ENCODE measurements around the gene ERBB2.
A peak's percentile ranks its signal among the peaks of the same experiment; 100 is the strongest.

The ERBB2 gene

DNA sequence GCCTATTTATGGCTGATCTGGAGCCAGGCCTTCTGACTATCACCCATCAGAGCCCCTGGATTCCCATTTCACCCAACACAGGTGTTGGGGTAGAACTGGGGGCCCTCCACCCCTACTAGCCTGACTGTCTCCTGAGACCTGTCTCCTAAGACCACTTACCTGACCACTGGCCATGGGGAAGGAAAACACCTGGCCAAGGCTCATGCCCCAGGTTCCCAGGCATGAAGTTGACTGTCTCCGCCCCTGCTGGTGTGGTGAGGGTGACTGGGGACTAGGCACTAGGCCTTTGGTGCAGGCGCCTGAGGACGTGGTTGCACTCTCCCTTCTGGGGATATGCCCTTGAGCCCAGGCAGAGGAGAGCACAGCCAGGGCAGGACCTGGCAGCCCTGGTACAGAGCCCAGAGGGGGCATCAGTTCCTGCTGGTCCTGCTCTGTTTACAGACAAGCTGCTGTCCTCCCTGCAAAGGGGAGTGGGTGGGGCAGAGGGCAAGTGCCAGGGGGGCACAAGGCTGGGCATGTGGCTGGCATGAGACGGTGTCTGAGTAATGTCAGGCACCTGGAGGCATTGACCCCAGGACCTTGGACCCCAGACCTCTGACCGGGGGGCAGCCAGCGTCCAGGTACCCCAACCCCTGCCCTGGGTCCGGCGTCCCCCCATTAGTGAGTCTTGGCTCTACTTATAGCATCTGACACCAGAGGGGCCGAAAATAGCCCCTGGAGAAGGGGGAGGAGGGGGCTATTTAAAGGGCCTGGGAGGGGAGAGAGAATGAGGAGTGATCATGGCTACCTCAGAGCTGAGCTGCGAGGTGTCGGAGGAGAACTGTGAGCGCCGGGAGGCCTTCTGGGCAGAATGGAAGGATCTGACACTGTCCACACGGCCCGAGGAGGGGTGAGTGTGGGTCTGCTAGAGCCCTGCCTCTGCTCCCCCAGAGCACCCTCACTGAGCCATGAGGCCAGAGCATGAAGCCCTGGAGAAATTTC is 35.0 kb upstream of the ERBB2 start, which contains the start of gene TCAP:
TCAP (plus strand) TSS at position 769 of the 981 bp plus-strand sequence; CDS start at position 780, 11 bp downstream.
- FAIRE-seq = no peak
- no peak for DNase-seq (ENCODE audit: insufficient read length, low spot score)

GRCh38 chr17:39665642-39666224 is 34.1 kb upstream of the ERBB2 start:
- FAIRE-seq = peak; percentile 88
- no peak for DNase-seq (ENCODE audit: insufficient read length, low spot score)

GRCh38 chr17:39666231-39666600 is 33.6 kb upstream of the ERBB2 start:
- DNase-seq (ENCODE audit: insufficient read length, low spot score) = no peak
- FAIRE-seq = peak; percentile 66

DNA sequence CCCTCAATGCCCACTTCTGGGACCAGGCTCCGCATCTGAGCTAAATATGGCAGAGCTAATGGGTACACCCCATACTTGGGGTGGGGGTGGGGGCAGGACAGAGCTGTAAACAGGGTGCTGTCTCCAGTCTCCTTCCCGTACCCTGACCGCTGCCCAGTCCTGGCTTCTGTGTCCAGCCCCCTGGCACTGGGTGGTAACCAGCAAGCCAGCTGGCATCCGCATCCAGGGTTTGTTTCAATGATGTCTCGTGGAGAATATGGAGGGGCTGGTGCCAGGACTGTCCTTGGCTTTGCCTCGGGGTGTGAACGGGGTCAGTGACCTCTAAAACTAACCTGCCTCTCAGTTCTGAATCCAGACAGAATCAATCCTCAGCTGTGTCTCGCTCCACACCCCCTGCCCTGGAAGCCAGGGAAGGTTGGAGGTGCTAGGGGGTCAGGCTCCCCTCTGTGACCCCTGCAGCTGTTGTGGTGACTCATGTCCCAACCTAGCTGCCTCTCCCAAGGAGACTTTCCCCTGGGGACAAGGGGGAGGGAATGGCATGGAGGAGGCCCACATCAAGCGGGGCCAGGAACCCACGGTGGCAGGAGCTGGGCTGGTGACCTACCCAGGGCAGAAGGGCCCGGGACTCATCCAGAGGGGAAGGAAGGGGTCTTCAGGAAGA is 33.1 kb upstream of the ERBB2 start:
- DNase-seq (ENCODE audit: insufficient read length, low spot score) (no peak), FAIRE-seq (peak; percentile 60)

DNA sequence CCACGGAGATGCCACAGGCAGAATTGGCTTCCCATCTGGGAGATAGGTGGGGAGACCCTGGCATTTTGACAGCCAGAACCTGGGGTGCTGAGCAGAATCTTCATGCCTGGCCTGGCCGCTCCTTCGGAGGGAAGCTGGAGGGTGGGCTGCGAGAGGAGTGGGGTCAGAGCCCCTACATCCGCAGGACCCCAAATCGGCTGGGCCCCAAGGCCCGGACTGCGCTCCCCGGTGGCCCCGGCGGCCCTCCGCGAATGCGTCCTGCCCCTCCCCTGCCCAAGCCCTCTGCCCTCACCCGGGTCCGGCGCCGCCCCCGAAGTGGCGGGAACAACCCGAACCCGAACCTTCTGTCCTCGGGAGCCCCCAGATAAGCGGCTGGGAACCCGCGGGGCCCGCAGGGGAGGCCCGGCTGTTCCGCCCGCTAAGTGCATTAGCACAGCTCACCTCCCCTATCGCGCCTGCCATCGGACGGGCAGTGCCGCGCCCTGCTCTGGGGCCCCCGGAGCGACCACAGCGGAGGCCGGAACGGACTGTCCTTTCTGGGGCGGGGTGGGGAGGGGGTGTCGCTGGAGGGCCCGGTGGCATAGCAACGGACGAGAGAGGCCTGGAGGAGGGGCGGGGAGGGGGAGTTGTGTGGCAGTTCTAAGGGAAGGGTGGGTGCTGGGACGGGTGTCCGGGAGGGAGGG is 32.5 kb upstream of the ERBB2 start:
- DNase-seq (ENCODE audit: insufficient read length, low spot score) = no peak
- no peak for FAIRE-seq

DNA sequence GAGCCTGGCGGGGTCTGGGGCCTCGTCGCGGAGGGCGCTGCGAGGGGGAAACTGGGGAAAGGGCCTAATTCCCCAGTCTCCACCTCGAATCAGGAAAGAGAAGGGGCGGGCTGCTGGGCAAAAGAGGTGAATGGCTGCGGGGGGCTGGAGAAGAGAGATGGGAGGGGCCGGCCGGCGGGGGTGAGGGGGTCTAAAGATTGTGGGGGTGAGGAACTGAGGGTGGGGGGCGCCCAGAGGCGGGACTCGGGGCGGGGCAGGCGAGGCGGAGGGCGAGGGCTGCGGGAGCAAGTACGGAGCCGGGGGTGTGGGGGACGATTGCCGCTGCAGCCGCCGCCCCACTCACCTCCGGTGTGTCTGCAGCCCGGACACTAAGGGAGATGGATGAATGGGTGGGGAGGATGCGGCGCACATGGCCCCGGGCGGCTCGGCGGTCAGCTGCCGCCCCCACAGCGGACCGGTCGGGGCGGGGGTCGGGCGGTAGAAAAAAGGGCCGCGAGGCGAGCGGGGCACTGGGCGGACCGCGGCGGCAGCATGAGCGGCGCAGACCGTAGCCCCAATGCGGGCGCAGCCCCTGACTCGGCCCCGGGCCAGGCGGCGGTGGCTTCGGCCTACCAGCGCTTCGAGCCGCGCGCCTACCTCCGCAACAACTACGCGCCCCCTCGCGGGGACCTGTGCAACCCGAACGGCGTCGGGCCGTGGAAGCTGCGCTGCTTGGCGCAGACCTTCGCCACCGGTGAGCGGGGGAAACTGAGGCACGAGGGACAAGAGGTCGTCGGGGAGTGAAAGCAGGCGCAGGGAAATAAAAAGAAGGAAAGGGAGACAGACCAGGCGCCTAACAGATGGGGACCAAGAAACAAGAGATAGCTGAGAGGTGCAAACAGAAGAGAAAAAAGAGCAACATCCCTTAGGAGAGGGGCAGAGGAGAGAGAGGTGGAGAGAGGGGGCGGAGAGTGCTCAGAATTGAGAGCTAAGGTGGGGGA is 31.6 kb upstream of the ERBB2 start, which contains the start of gene PNMT:
PNMT (plus strand) TSS at position 509 of the 980 bp plus-strand sequence; CDS start at position 532, 23 bp downstream.
- peak; percentile 68 for FAIRE-seq
- DNase-seq (ENCODE audit: insufficient read length, low spot score) = no peak

- FAIRE-seq (no peak), DNase-seq (ENCODE audit: insufficient read length, low spot score) (no peak)
These were observed 29.7 kb upstream of the ERBB2 start for GRCh38 chr17:39669897-39670735.

GRCh38 chr17:39670746-39671145 is 29.1 kb upstream of the ERBB2 start:
- FAIRE-seq = no peak
- no peak for DNase-seq (ENCODE audit: insufficient read length, low spot score)

DNA sequence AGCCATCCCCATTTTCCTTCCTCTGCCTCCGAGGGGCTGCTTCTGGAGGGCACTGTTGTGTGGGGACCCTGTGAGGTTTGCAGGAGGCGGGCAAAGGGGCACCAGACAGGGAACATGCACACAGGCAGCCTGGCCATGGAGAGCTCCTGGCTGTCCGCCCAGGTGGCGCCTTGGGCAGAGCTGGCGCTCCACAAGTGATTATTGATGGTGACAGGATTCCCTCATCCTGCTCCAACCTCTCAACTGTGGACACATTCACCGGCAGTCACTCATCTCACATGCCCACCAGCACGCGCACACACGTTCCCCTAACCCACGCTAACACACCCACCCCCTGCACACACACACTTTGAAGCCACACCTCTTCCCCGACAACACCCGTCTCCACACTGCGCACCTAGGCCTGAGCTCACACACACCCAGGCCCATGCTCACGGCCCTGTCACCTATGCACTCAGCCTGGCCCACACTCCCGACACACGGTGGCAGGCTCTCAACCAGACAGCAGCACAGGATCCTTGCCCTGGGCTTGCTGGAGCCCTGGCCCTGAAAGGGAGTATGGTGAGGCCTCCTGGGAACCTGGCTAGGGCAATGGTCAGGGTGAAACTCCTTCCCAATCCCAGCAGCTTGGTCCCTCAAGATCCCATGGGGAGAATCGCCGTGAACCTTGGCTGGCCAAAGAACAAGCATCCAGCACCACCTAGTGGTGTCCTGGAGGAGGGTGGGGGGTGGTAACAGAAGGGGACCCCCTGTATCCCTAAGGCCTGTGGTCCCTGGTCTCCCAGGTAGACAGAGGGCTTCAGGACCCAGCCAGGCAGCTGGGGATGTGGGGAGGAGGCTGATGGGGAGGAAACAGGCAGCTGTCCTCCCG is 28.0 kb upstream of the ERBB2 start:
- FAIRE-seq (peak; percentile 82), DNase-seq (ENCODE audit: insufficient read length, low spot score) (peak; percentile 72)

- DNase-seq (ENCODE audit: insufficient read length, low spot score) (no peak), FAIRE-seq (no peak)
These were observed 27.1 kb upstream of the ERBB2 start for GRCh38 chr17:39672522-39673334.

- no peak for FAIRE-seq
- DNase-seq (ENCODE audit: insufficient read length, low spot score) = no peak
These were observed 26.4 kb upstream of the ERBB2 start for GRCh38 chr17:39673335-39674081.

DNA sequence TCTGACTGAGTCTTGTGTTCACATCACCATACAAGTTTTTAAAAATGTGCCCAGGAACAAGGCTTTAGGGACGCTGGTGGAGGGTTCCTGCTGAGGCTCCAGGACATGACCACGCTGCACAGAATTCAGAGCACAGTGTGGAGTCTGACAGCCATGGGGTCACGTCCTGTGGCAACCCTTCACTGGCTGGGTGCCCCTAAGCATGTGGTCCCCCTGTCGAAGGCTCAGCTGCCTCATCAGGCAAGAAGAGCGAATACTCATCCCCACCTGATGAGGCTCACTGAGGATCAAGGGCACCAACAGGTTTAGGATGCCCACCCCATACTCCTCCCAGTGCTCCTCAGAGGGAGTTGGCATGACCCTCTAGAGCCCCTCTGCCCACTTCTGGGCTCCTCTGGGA is 25.7 kb upstream of the ERBB2 start:
- no peak for DNase-seq (ENCODE audit: insufficient read length, low spot score)
- no peak for FAIRE-seq

GRCh38 chr17:39674702-39675389 is 25.0 kb upstream of the ERBB2 start:
- FAIRE-seq (no peak), DNase-seq (ENCODE audit: insufficient read length, low spot score) (no peak)

DNA sequence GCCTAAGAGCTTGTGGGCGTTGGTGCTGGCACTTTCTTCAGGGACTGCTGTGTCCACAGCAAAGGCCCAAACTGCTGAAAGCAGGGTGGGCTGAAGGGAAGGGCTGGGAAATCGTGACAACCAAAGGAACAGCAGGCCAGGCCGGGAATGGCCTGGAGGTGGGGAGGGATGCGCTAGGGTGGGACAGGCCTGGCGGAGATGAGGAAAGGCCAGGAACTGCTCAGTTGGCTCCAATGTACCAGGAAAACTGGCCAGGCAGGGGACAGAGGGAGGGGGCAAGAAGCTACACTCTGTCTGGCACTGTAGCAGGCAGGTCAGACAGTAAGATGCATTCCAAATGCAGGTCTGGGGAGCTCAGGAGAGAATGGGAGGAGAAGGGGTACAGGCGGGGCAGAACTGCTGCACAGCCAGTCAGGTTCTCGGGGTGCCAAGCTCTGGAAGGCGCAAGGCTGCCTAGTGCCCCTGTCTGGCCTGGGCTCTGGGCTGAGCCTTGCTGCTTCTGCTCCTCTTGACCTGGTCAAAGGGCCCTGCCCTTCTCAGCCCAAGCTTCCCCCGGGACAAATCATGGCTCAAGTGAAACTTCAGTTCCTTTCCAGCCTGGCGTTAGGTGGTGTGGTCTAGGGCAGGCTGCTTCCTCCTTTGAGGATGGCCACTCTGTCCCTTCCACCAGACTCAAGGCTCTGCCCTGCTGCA is 24.3 kb upstream of the ERBB2 start:
- FAIRE-seq (no peak), DNase-seq (ENCODE audit: insufficient read length, low spot score) (no peak)

- DNase-seq (ENCODE audit: insufficient read length, low spot score) (no peak), FAIRE-seq (no peak)
These were observed 23.6 kb upstream of the ERBB2 start for GRCh38 chr17:39676198-39676819.

Measured in HTR-8/SVneo (cell line).